HG02759 (cell line): Measurements from ENCODE around the gene P2RY2.
A peak's percentile ranks its signal among the peaks of the same experiment; 100 is the strongest.

Source experiments
- ATAC-seq: cut with Tn5 transposase; IDR thresholded peaks from one replicate; pipeline ENCODE4 v1.9.1; 2021; ENCODE audit warnings: mild to moderate bottlenecking, moderate library complexity; ENCODE audit not compliant: unreplicated experiment

P2RY2 gene

DNA sequence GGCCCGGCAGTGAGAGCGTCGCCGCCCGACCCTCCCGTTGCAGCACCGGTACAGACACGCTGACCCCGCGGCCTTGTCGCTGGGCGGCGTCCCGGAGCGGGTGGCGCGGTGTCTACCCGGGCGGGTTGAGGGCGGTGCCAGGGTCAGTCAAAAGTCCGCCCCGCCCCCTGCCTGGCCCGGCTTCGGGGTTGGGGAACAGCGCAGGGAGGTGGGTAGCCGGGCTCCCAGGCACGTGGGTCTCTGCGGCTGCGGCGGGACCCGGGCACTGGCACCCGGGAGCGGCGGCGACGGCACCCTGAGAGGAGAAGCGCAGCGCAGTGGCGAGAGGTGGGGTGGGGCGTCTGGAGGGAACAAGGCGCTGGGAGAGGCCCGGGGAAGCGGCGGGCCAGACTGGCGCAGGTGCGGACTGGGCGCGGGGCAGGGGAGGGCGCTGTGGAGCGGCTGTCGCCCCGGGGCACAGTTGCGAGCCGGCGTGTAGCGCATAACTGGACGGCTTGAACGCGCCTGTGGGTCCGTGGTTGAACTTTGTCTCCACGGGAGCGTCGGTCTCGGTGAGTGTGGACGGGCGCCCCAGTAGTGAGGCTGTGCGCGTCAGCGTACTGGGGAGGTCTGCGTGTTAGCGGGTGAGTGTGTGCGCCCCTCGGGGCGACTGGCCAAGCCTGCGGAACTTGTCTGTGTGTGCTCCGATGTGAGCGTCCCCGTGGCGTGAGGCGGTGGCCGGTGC is at the start of gene P2RY2:
P2RY2 (plus strand) TSS at position 176 of the 724 bp plus-strand sequence. CDS start 15,879 bp downstream, outside the sequence.
- peak; percentile 67 for ATAC-seq

- no peak for ATAC-seq
These were observed 49.0 kb upstream of the P2RY2 start for GRCh38 chr11:73168925-73169579.

DNA sequence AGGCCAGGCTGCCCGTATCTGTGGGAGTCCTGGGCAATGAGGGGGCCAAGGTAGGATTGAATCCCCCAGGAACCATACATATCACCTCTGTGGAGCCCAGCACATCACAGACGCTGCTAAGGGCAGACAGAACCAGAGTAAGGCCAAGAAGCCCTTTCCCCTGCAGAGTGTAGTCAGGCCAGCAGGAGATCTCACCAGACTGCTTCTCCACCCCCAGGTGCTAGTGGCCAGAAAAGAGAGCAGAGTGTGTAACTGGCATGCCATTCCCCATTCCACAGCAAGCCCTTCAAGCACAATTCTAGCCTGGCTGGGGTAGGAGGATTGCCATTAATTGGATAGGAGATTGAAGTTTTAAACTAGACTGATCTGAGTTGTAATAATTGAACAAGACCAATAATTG is 47.9 kb upstream of the P2RY2 start:
- no peak for ATAC-seq

DNA sequence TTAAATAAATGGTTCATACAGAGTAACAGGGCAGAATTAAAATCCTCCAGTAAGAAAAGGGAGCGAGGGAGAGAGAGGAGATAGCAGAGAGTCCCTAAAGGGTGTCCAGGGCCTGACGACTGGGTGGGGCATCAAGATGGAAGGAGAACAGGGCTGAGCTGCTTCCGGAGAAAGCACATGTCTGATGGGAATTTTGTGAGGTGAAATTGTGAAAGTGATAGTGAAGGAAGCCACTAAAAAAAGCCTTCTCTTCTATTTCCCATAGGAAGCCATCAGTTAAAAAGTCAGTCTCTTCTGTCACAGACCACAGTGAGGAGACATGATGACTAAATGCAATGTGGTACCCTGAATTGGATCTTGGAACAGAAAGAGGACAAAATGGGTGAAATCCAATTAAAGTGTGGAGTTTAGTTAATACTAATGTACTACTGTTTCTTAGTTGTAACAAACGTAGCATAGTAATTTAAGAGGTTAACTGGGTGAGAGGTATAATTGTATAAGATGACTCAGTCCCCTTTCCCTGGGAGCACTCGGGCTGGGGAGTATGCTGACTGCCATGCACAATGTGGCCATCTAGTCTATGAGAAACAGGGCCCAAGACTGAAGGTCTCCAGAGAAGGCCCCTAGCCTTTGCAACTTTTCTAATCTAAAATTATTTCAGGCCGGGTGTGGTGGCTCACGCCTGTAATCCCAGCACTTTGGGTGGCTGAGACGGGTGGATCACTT is 46.5 kb upstream of the P2RY2 start:
- ATAC-seq, result no peak

DNA sequence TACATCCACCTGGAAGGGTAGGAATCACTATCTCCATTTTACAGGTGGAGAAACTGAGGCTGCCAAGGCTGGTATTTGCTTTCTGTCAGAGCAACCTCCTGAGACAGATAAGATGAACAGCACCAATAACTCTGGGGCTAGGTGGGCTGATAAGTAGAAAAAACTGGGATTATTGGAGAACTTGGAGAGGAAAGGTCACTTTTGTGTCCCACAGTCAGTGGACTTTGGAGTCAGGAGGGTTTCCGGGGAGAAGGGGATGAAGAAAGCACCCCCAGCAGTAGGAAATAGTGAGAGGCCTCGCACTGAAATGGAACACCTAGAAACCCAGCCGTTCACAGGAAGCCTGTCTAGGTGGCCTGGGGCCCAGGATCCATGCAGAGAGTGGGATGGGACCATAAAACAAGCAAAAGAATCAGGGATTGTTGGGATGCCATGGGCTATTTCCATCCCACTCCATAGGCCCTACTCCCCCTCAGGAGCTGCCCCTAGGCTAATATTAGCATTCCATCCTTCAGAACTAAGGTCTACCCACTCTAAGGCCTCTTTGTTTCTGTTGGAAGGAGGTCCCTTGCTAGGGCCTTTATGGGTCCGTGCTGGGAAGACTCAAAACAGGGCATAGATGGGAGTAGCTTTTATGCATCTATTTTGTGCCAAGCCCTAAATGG is 45.0 kb upstream of the P2RY2 start:
- no peak for ATAC-seq

- no peak for ATAC-seq
These were observed 44.2 kb upstream of the P2RY2 start for GRCh38 chr11:73173755-73174494.

- ATAC-seq, result no peak
These were observed 43.6 kb upstream of the P2RY2 start for GRCh38 chr11:73174495-73174791.

DNA sequence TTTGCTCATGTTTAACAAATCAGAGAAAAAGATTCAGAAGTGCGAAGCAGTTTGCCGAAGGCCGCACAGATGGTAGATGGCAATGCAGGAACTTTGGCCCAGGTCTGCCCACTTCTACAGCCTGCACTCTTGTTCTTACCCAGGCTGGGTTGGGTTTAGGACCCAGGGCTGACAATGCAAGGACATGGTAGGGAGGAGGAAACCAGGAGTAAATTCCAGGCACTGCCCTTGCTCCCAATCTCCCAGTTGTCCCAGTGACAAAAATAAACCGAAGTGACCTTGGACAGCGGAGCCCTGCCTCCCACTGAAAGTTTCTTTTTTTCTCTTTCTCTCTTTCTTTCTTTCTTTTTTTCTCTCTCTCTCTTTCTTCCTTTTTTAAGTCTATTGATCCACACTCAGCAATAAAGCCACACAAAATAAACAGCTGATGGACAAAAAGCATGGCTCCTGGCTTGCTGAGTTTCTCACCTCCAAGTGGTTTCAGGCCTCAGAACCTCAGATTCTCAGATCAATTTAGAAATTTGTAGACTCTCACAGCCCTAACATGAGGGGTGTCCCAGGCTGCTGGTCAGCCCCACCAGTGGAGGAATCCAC is 42.4 kb upstream of the P2RY2 start:
- no peak for ATAC-seq

- ATAC-seq, result no peak
These were observed 41.8 kb upstream of the P2RY2 start for GRCh38 chr11:73176145-73176873.

- ATAC-seq, result no peak
These were observed 41.3 kb upstream of the P2RY2 start for GRCh38 chr11:73176874-73177155.

DNA sequence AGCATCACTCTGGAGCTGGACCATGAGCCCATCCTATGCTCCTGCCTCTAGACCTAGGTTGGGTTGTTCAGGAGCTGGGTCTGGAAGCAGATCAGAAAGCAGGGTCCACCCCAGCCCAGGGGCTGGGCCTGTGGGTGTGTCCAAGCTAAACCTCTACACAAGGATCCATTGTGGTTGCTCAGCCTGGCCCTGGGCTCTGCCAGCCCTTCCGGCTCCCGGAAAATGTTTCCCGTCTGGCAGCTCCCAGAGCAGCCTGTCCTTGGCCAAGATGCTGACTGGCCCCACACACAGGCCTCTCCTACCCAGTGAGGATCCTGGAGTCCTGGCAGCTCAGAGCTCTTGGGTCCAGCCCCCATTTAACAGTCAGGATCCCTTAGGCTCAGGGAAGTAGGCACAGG is 40.7 kb upstream of the P2RY2 start:
- no peak for ATAC-seq

DNA sequence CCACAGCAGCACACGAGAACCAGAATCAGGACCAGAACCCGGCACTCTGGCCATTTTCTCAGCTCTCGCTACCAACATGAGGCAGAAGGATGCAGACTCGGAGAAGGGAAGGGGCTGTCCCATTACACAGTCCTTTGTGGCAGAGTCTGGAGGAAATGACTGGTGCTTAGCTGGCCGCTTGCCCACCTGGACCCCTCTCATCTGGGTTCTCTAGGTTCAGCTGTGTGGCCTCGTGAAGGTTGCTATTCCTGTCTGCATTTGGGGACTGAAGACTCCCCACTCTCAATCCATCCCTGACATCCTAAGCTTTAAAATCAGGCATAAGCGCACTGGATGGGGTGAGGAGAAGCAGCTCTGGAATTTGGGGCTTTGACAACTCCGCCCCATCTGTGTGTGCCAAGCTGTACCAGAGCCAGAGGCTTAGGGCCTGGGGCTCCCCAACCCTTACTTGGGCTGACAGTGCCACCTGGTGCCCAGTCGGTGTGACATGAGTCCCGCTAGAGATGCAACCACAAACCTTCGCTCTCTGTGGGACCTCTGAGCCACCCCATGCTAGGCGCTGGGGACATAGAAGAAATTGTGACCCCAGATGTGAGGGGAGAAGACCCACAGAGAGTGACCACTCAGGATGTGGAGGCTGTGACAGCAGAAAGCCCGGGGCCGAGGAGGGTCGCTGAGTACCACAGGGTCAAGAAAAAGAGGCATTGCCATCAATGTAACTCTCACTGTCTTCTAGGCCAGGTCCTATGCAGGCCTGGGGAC is 40.1 kb upstream of the P2RY2 start:
- ATAC-seq, result peak; percentile 72

DNA sequence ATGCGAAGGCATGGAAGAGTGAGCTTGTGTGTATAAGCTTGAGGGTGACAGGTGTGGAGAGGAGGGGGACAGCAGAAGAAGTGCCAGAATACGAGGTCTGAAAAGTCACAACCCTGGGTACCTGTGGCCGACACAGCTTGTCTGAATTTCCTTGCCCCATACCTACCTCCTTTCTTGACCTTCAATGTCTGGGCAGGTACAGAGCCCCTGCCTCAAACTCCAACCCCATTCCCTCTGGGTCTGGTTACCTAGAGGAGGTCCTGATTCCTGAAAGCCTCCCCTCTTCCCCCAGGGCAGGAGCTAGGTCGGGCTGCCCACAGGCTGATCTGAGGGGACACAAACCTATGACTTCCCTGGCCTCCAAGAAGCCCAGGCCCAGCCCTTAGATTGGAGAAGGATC is 39.4 kb upstream of the P2RY2 start:
- no peak for ATAC-seq

DNA sequence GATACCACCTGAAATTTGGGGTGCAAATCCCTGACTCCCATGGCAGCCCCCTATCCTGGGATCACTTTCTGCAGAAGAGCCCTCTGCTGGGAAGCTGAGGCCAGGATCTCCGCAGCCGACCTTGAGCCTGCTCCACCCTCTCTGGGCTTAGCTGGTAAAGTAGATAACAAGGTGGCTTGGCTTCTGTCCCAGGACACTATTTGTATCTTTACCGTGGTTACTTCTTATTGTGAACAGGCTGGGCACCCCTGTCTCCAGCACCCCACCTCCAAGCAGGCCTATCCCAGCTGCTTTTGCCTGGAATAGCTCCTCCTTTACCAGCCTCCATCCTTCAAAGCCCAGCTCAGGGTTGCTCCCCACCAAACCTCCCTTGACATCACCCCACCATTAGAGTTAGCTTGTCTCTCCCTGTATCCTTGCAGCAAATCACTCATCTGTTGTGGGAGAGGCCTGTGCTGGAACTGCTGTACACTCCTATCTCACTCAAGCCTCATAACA is 35.2 kb upstream of the P2RY2 start:
- ATAC-seq, result no peak

- ATAC-seq, result no peak
These were observed 33.0 kb upstream of the P2RY2 start for GRCh38 chr11:73184953-73185671.

- ATAC-seq, result no peak
These were observed 32.3 kb upstream of the P2RY2 start for GRCh38 chr11:73185680-73186293.

DNA sequence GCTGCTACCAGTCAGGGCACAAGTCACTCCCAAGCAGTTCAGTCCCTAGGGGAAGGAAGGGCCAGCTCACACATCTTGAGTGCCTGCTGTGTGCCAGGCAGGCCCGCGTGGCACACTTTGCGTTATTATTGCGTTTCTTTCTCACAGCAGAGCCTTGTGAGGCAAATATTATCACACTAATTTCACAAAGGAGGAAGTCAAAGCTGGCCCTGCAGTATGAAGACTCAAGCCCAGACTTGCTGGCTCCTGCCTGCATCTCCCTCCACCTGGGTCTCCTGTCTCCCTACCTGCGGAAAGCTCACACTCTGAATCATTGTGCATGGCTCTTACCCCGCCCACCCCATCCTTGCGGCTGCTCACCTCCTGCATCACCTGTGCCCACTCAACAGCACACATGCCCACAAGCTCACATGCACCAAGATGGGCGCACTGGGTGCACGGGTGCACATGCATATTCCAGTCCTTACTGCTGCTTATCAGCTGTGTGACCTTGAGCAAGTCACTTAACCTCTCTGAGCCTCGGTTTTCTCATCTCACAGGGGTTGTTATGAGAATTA is 31.7 kb upstream of the P2RY2 start:
- ATAC-seq, result no peak

DNA sequence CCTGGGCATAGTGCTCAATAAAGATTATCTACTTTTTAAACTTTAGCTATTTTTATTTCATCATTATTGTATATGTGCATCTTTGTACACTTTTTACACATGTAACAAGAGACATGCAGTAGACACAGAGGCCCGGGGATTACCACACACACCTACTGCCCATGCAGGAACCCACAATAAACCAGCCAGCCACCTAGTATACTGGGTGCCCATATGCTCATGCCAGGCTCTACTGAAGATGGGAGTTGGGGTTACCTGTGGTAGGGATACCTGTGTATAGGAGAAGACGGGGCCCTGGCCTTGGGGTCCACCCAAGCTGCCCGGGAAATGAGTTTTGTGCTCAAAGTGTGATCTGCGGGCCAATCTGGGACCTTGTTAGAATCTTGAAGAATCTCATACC is 31.2 kb upstream of the P2RY2 start:
- ATAC-seq, result no peak
